Measurements from ENCODE around the gene NT5DC2. TPM values are rescaled to one million over a fixed set of nuclear protein-coding genes. Genes with fewer than 3 reads are reported as not detected.

The NT5DC2 gene
- total and polyA plus RNA-seq, 2 of the 8 experiments (the other 6 are each of a cell fraction or from before 2014, with no cell fraction given): 331 to 477 TPM

- TF ChIP-seq CHD1 (IDR thresholded peaks at IDR 0.05; ENCODE audit: low read depth, low read length) (no peak), EGR1 (IDR thresholded peaks at IDR 0.05; ENCODE audit: borderline replicate concordance, low read depth, low read length) (no peak), CEBPB (IDR thresholded peaks at IDR 0.05; ENCODE audit: low read depth, low read length) (no peak), MAFK (IDR thresholded peaks at IDR 0.05; ENCODE audit: low read depth, low read length) (no peak), BCL11A (IDR thresholded peaks at IDR 0.05; ENCODE audit: low read depth in 2 of 2, low read length in 2 of 2) (no peak)
Measured at GRCh38 chr3:52524752-52525679, 8.6 kb downstream of the NT5DC2 start (continued).
